Measurements from ENCODE around the gene YBX3. TPM values are rescaled to one million over a fixed set of nuclear protein-coding genes. Genes with fewer than 3 reads are reported as not detected.

The YBX3 gene
- total RNA-seq, 4 donors from 2014 or later, result 281 to 567 (median 448) TPM

GRCh38 chr12:10718279-10718821, 4.8 kb downstream of the YBX3 start:
- no peak for TF ChIP-seq CTCF (IDR thresholded peaks at IDR 0.05)
- ATAC-seq (ENCODE audit: low FRiP score), result no peak

GRCh38 chr12:10717410-10717809, 5.7 kb downstream of the YBX3 start:
- no peak for ATAC-seq (ENCODE audit: low FRiP score)
- no peak for DNase-seq (ENCODE audit: low spot score)
- TF ChIP-seq CTCF (IDR thresholded peaks at IDR 0.05), result no peak

More at GRCh38 chr12:10718279-10718821, 4.8 kb downstream of the YBX3 start:
- no peak for DNase-seq (ENCODE audit: low spot score)

GRCh38 chr12:10716704-10717315, 6.3 kb downstream of the YBX3 start:
- DNase-seq (ENCODE audit: low spot score) (peak; percentile 69), ATAC-seq (ENCODE audit: low FRiP score) (peak; percentile 92)
- no peak for TF ChIP-seq CTCF (IDR thresholded peaks at IDR 0.05)

- DNase-seq (ENCODE audit: low spot score) (no peak), ATAC-seq (ENCODE audit: low FRiP score) (no peak)
- TF ChIP-seq CTCF (IDR thresholded peaks at IDR 0.05), result no peak
Measured at GRCh38 chr12:10716277-10716676, 6.8 kb downstream of the YBX3 start.

GRCh38 chr12:10715491-10715890, 7.6 kb downstream of the YBX3 start:
- TF ChIP-seq CTCF (IDR thresholded peaks at IDR 0.05), result no peak
- DNase-seq (ENCODE audit: low spot score) (no peak), ATAC-seq (ENCODE audit: low FRiP score) (no peak)

- no peak for DNase-seq (ENCODE audit: low spot score)
- no peak for TF ChIP-seq CTCF (IDR thresholded peaks at IDR 0.05)
- no peak for ATAC-seq (ENCODE audit: low FRiP score)
Measured at GRCh38 chr12:10709808-10710207, 13.3 kb downstream of the YBX3 start.

- TF ChIP-seq CTCF (IDR thresholded peaks at IDR 0.05), result no peak
- no peak for DNase-seq (ENCODE audit: low spot score)
- no peak for ATAC-seq (ENCODE audit: low FRiP score)
Measured at GRCh38 chr12:10708862-10709261, 14.3 kb downstream of the YBX3 start.
